ENCODE measurements around the gene MCTP1.

DNA sequence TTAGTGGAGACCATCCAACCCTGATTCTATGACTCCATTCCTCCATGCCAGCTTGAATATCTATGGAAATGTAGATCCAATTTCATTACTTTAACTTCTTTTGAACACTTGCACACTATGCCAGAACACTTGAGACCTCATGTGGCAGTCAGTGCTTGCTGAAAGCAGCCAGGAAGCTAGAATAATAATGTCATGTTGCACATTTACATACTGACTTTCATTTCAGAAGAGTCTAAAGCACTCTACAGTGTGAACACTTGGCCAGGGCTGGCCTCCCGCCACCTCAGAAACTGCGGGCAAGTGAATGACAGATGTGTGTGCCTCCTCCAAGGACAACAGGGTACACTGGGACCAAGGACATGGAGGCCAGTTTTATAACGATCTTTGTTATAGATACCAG, 569.1 kb downstream of the MCTP1 start:
- TF ChIP-seq, protein P1, sequence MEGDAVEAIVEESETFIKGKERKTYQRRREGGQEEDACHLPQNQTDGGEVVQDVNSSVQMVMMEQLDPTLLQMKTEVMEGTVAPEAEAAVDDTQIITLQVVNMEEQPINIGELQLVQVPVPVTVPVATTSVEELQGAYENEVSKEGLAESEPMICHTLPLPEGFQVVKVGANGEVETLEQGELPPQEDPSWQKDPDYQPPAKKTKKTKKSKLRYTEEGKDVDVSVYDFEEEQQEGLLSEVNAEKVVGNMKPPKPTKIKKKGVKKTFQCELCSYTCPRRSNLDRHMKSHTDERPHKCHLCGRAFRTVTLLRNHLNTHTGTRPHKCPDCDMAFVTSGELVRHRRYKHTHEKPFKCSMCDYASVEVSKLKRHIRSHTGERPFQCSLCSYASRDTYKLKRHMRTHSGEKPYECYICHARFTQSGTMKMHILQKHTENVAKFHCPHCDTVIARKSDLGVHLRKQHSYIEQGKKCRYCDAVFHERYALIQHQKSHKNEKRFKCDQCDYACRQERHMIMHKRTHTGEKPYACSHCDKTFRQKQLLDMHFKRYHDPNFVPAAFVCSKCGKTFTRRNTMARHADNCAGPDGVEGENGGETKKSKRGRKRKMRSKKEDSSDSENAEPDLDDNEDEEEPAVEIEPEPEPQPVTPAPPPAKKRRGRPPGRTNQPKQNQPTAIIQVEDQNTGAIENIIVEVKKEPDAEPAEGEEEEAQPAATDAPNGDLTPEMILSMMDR (IDR thresholded peaks at IDR 0.05; ENCODE audit: low read length): no peak
- TF ChIP-seq EZH2phosphoT487 (IDR thresholded peaks at IDR 0.05; ENCODE audit: low read length): no peak

All from MM.1S (cell line).